Gastroesophageal sphincter (tissue), 4 donors: Measurements from ENCODE around the gene ZFYVE28. TPM values are rescaled to one million over a fixed set of nuclear protein-coding genes. Genes with fewer than 3 reads are reported as not detected.

Experiments used
- ATAC-seq: fragments of 150-250 bp; one replicate; pipeline ENCODE4 v1.9.1; 2016; ENCODE audit warnings: mild to moderate bottlenecking, moderate library complexity
- H3K27ac ChIP-seq, 4 donors: fragments of 200-600 bp; sonication (generic) in 3 of 4; 1 replicate in 3 of 4; 2 replicates in 1 of 4; pipeline ENCODE4 v1.5.1; 2016 to 2019
- H3K27me3 ChIP-seq: fragments of 200-600 bp; sonication (generic); one replicate; pipeline ENCODE4 v1.5.1; 2019
- H3K36me3 ChIP-seq, 2 donors: fragments of 200-600 bp; sonication (generic); one replicate each; pipeline ENCODE4 v1.5.1; 2019; ENCODE audit warnings: control low read depth in 1 of 2
- H3K4me1 ChIP-seq, 3 donors: fragments of 200-600 bp; sonication (generic); 1 replicate in 2 of 3; 2 replicates in 1 of 3; pipeline ENCODE4 v1.5.1; 2016 to 2019; ENCODE audit warnings: control low read depth in 2 of 3
- H3K4me3 ChIP-seq, 2 donors: fragments of 200-600 bp; sonication (generic); one replicate each; pipeline ENCODE4 v1.5.1; 2019; ENCODE audit warnings: mild to moderate bottlenecking in 1 of 2, moderate library complexity in 1 of 2
- H3K9me3 ChIP-seq, 3 donors: fragments of 200-600 bp; sonication (generic); one replicate each; pipeline ENCODE4 v1.5.1; 2017 to 2019; ENCODE audit warnings: control low read depth in 2 of 3
- CTCF ChIP-seq, 4 experiments: fragments of 200-600 bp in 2 of 4; fragments of 450-650 bp in 2 of 4; sonication (generic) in 1 of 4; IDR thresholded peaks; one replicate each; pipeline ENCODE4 v1.5.1; 2017 to 2019; ENCODE audit warnings: antibody characterized with exemption in 4 of 4, mild to moderate bottlenecking in 2 of 4, moderate library complexity in 2 of 4
- EP300 ChIP-seq: sonication (generic); formaldehyde crosslinking; IDR thresholded peaks from one replicate; pipeline ENCODE4 v1.6.1; 2017; ENCODE audit warnings: antibody characterized with exemption, mild to moderate bottlenecking
- POLR2A ChIP-seq, 2 donors: fragments of 450-650 bp; IDR thresholded peaks; one replicate each; pipeline ENCODE4 v1.6.1; 2017; ENCODE audit warnings: antibody characterized with exemption in 2 of 2, mild to moderate bottlenecking in 2 of 2, moderate library complexity in 1 of 2
- POLR2AphosphoS5 ChIP-seq: sonication (generic); formaldehyde crosslinking; IDR thresholded peaks from one replicate; pipeline ENCODE4 v1.6.1; 2017; ENCODE audit warnings: antibody characterized with exemption
- WGBS, 2 donors: methylation state at CpG; one replicate each; pipeline ENCODE4 v1.1.5; 2018; ENCODE audit warnings: low coverage in 1 of 2; 5-methylcytosine and 5-hydroxymethylcytosine counted together
- total RNA-seq, 4 donors: library from RNA; depleted of rRNA; stranded (reverse); fragments of >200 nt; gene quantifications; one replicate each; pipeline ENCODE4 v1.1.0, GENCODE V29; 2016

Gene ZFYVE28
- total RNA-seq, 4 donors from 2014 or later: 4.4 to 12.0 (median 8.2) TPM

GRCh38 chr4:2423695-2424094, 5.2 kb upstream of the ZFYVE28 start:
- no peaks in the 10 kb centered on the region for H3K36me3 ChIP-seq
- no peaks in the 10 kb centered on the region for H3K9me3 ChIP-seq
- no peak for ATAC-seq
- H3K27me3 ChIP-seq: peaks cover 85% of the 10 kb centered on the region
- WGBS, 2 donors: 100% methylated on average over 4 of the region's 10 CpGs; no CpG with 5 or more reads in 1 of the 2 donors
- H3K27ac ChIP-seq: no peak overlapping the region
- no peak for TF ChIP-seq EP300
- no peak for TF ChIP-seq POLR2A (IDR thresholded peaks at IDR 0.05)
- TF ChIP-seq CTCF (IDR thresholded peaks at IDR 0.05): no peak
- TF ChIP-seq POLR2AphosphoS5: no peak
- H3K4me3 ChIP-seq: no peak overlapping the region
- H3K4me1 ChIP-seq: peaks cover 0 to 11% (median 7%) of the 10 kb centered on the region in 3 donors

GRCh38 chr4:2423066-2423465, 4.6 kb upstream of the ZFYVE28 start:
- Histone ChIP-seq H3K9me3 (no peaks in the 10 kb centered on the region), H3K4me3 (no peak overlapping the region), H3K36me3 (no peaks in the 10 kb centered on the region), H3K27ac (no peak overlapping the region), H3K4me1 (peaks cover 0 to 11% (median 7%) of the 10 kb centered on the region in 3 donors), H3K27me3 (peaks cover 82% of the 10 kb centered on the region)
- no peak for ATAC-seq
- TF ChIP-seq EP300 (no peak), POLR2AphosphoS5 (no peak), POLR2A (IDR thresholded peaks at IDR 0.05) (no peak), CTCF (IDR thresholded peaks at IDR 0.05) (no peak)
- no CpG with 5 or more reads among the region's 4 CpGs for WGBS, 2 donors

GRCh38 chr4:2421928-2422327, 3.5 kb upstream of the ZFYVE28 start:
- no peak overlapping the region for H3K27ac ChIP-seq
- peaks cover 84% of the 10 kb centered on the region for H3K27me3 ChIP-seq
- no peak for ATAC-seq
- H3K4me1 ChIP-seq: peaks cover 0 to 22% (median 12%) of the 10 kb centered on the region in 3 donors
- WGBS, 2 donors: 77 to 100% methylated on average over 2 to 6 of the region's 6 CpGs
- no peaks in the 10 kb centered on the region for H3K36me3 ChIP-seq
- TF ChIP-seq EP300 (no peak), POLR2A (IDR thresholded peaks at IDR 0.05) (no peak), POLR2AphosphoS5 (no peak)
- H3K4me3 ChIP-seq: no peak overlapping the region
- no peaks in the 10 kb centered on the region for H3K9me3 ChIP-seq

- no peak for ATAC-seq
- Histone ChIP-seq H3K9me3 (no peaks in the 10 kb centered on the region), H3K4me3 (no peak overlapping the region), H3K4me1 (peaks cover 0 to 37% (median 18%) of the 10 kb centered on the region in 3 donors), H3K27ac (no peak overlapping the region), H3K36me3 (no peaks in the 10 kb centered on the region), H3K27me3 (peaks cover 80% of the 10 kb centered on the region)
- TF ChIP-seq POLR2AphosphoS5 (no peak), POLR2A (IDR thresholded peaks at IDR 0.05) (no peak), CTCF (IDR thresholded peaks at IDR 0.05) (no peak), EP300 (no peak)
- 50 to 57% methylated on average over 7 to 9 of the region's 9 CpGs for WGBS, 2 donors
These were observed 1.4 kb upstream of the ZFYVE28 start for GRCh38 chr4:2419814-2420213.

GRCh38 chr4:2418650-2419571, 466 bp upstream of the ZFYVE28 start, which contains the start of gene CFAP99:
Gene CFAP99, plus strand, starts transcription at chr4:2418955.
- H3K4me1 ChIP-seq: peaks cover 0 to 45% (median 22%) of the 10 kb centered on the region in 3 donors
- peak within 1 kb of the TSS in 3 of 4 donors; percentile 33 to 71 (median 58) for H3K27ac ChIP-seq
- TF ChIP-seq CTCF (IDR thresholded peaks at IDR 0.05) (peak in 1 of 4 experiments; percentile 33), POLR2AphosphoS5 (peak; percentile 19), EP300 (no peak)
- H3K27me3 ChIP-seq: peaks cover 71% of the 10 kb centered on the region
- peak; percentile 97 for ATAC-seq
- 0 to 1% methylated on average over 3 to 23 of the region's 94 CpGs for WGBS, 2 donors
- H3K36me3 ChIP-seq: no peaks in the 10 kb centered on the region
- H3K9me3 ChIP-seq: no peaks in the 10 kb centered on the region
- peak within 1 kb of the TSS; percentile 48 to 66 for H3K4me3 ChIP-seq
